Neural progenitor cell (in vitro differentiated cells): Measurements from ENCODE around the gene RALGAPA1.

Experiments used
- CTCF ChIP-seq: fragments of 200-600 bp; sonication (generic); IDR thresholded peaks from 2 replicates; pipeline ENCODE4 v1.5.1; 2017; ENCODE audit warnings: antibody characterized with exemption, mild to moderate bottlenecking
- EZH2 ChIP-seq: fragments of 200-600 bp; sonication (generic); IDR thresholded peaks from 2 replicates; pipeline ENCODE4 v1.6.1; 2017; ENCODE audit warnings: antibody characterized with exemption, mild to moderate bottlenecking, moderate library complexity
- EZH2phosphoT487 ChIP-seq: fragments of 200-600 bp; sonication (generic); IDR thresholded peaks from 2 replicates; pipeline ENCODE4 v1.6.1; 2017; ENCODE audit warnings: antibody characterized with exemption

- TF ChIP-seq EZH2 (peak; percentile 87), EZH2phosphoT487 (peak; percentile 19), CTCF (no peak)
Observed at GRCh38 chr14:35534873-35535482, 274.1 kb downstream of the RALGAPA1 start.
